Keratinocyte (primary cell): Measurements from ENCODE around the gene NUP210. TPM values are rescaled to one million over a fixed set of nuclear protein-coding genes. Genes with fewer than 3 reads are reported as not detected.

ENCODE experiments used
- DNase-seq: peaks from one replicate; pipeline ENCODE4 v3.0.0-alpha.2; 2011; ENCODE audit warnings: low read depth, missing footprints, low spot score
- FAIRE-seq: peaks from 2 replicates; lab custom pipeline; 2011; peaks lifted over from hg19 to GRCh38; lab: Jason Lieb, UNC
- H2AFZ ChIP-seq: 2 replicates; pipeline ENCODE4 v1.6.0; 2012; ENCODE audit warnings: low read length, control low read depth, inconsistent platforms; ENCODE audit not compliant: control insufficient read depth
- H3K27ac ChIP-seq: 2 replicates; pipeline ENCODE4 v1.5.1; 2011; ENCODE audit warnings: low read length; ENCODE audit not compliant: control insufficient read depth, insufficient read depth
- H3K27me3 ChIP-seq: 3 replicates; pipeline ENCODE4 v1.6.0; 2011; ENCODE audit warnings: low read length; ENCODE audit not compliant: control insufficient read depth, insufficient read depth; ENCODE audit errors: extremely low read depth
- H3K36me3 ChIP-seq, 2 experiments: 2 replicates in 1 of 2; 3 replicates in 1 of 2; pipeline ENCODE4 v1.5.1; 2011; ENCODE audit warnings: low read length in 2 of 2, mild to moderate bottlenecking in 1 of 2; ENCODE audit not compliant: control insufficient read depth in 2 of 2, insufficient read depth in 2 of 2; ENCODE audit errors: extremely low read depth in 1 of 2
- H3K4me1 ChIP-seq: 3 replicates; pipeline ENCODE4 v1.5.1; 2011; ENCODE audit warnings: low read length; ENCODE audit not compliant: control insufficient read depth, insufficient read depth; ENCODE audit errors: extremely low read depth
- H3K4me2 ChIP-seq: 3 replicates; pipeline ENCODE4 v1.6.0; 2011; ENCODE audit warnings: low read depth, low read length; ENCODE audit not compliant: control insufficient read depth, insufficient read depth; ENCODE audit errors: extremely low read depth
- H3K4me3 ChIP-seq, 3 experiments: fragments of 200-600 bp in 1 of 3; sonication (generic) in 1 of 3; 2 replicates in 2 of 3; 3 replicates in 1 of 3; pipeline ENCODE4 v1.5.1; 2011 to 2016; ENCODE audit warnings: low read length in 3 of 3, mild to moderate bottlenecking in 3 of 3, control low read depth in 2 of 3, inconsistent platforms in 1 of 3, low read depth in 1 of 3, mixed read lengths in 1 of 3, mixed run types in 1 of 3, moderate library complexity in 1 of 3; ENCODE audit not compliant: control insufficient read depth in 2 of 3, insufficient read depth in 2 of 3; ENCODE audit errors: extremely low read depth in 1 of 3
- H3K79me2 ChIP-seq: 2 replicates; pipeline ENCODE4 v1.6.0; 2012; ENCODE audit warnings: low read length; ENCODE audit not compliant: control insufficient read depth, insufficient read depth
- H3K9ac ChIP-seq: 3 replicates; pipeline ENCODE4 v1.6.0; 2011; ENCODE audit warnings: low read length; ENCODE audit not compliant: control insufficient read depth, insufficient read depth; ENCODE audit errors: extremely low read depth
- H3K9me1 ChIP-seq: 3 replicates; pipeline ENCODE4 v1.6.0; 2011; ENCODE audit warnings: low read length; ENCODE audit not compliant: control insufficient read depth, insufficient read depth; ENCODE audit errors: extremely low read depth
- H3K9me3 ChIP-seq: 2 replicates; pipeline ENCODE4 v1.5.1; 2012; ENCODE audit warnings: low read depth, low read length; ENCODE audit not compliant: control insufficient read depth
- H4K20me1 ChIP-seq: 3 replicates; pipeline ENCODE4 v1.6.0; 2011; ENCODE audit warnings: low read length; ENCODE audit not compliant: control insufficient read depth, insufficient read depth; ENCODE audit errors: extremely low read depth
- CTCF ChIP-seq, 3 experiments: IDR thresholded peaks in 1 of 3; conservative IDR thresholded peaks in 1 of 3; optimal IDR thresholded peaks in 1 of 3; 2 replicates in 2 of 3; 3 replicates in 1 of 3; pipeline versions ENCODE3 to v1.5.1; 2011; ENCODE audit warnings: low read length in 3 of 3, mild to moderate bottlenecking in 3 of 3, moderate library complexity in 2 of 3, control low read depth in 1 of 3, inconsistent platforms in 1 of 3; ENCODE audit not compliant: insufficient read depth in 2 of 3; ENCODE audit errors: extremely low read depth in 1 of 3
- EZH2 ChIP-seq: IDR thresholded peaks from one replicate; pipeline ENCODE4 v1.6.1; 2012; ENCODE audit warnings: inconsistent platforms, mild to moderate bottlenecking, low read length, moderate library complexity
- dilution Hi-C: fragments of 300-500 bp; cut with MboI; formaldehyde crosslinking; loops from one replicate; pipeline ENCODE4 v1.7.0; 2020; ENCODE audit warnings: low sequenced_read_pairs; ENCODE audit not compliant: extremely low pct_ligation_motif_present
- polyA plus RNA-seq, 5 experiments: library from polyadenylated mRNA; depleted of rRNA in 3 of 5; stranded (reverse) in 3 of 5; stranded (forward) in 1 of 5; unstranded in 1 of 5; fragments of >200 nt; gene quantifications; 1 replicate in 1 of 5; 2 replicates in 3 of 5; 3 replicates in 1 of 5; pipeline versions ENCODE4 v1.2.1 to v1.2.3, GENCODE V29; 2011 to 2012; ENCODE audit warnings: missing spikeins in 2 of 5, low read depth in 1 of 5, low replicate concordance in 1 of 5

Gene NUP210
- polyA plus RNA-seq, 1 donor (not counting 4 experiments of a cell fraction or from before 2014, with no cell fraction given) = 0.01 TPM

- no peak overlapping the region for H2AFZ ChIP-seq
- FAIRE-seq = no peak
- DNase-seq = no peak
- TF ChIP-seq CTCF (optimal IDR thresholded peaks at IDR 0.05 in 1 of 3, IDR thresholded peaks at IDR 0.05 in 1 of 3, conservative IDR thresholded peaks at IDR 0.05 in 1 of 3; ENCODE audit: extremely low read depth in 1 of 3, insufficient read depth in 2 of 3, low read length in 3 of 3) (no peak), EZH2 (no peak)
- no peaks in the 10 kb centered on the region for H4K20me1 ChIP-seq
- no peaks in the 10 kb centered on the region for H3K9me3 ChIP-seq
- no peak overlapping the region for H3K4me2 ChIP-seq
- dilution Hi-C loops = no loop called here
- H3K4me3 ChIP-seq = no peak overlapping the region
- no peak overlapping the region for H3K9ac ChIP-seq
- H3K4me1 ChIP-seq = no peaks in the 10 kb centered on the region
- no peaks in the 10 kb centered on the region for H3K79me2 ChIP-seq
- H3K9me1 ChIP-seq = no peaks in the 10 kb centered on the region
- H3K36me3 ChIP-seq = no peaks in the 10 kb centered on the region
- H3K27ac ChIP-seq = no peak overlapping the region
- peaks cover 24% of the 10 kb centered on the region for H3K27me3 ChIP-seq
Observed at GRCh38 chr3:13373975-13374586, 46.0 kb downstream of the NUP210 start.

- Histone ChIP-seq H3K4me3 (no peak overlapping the region), H2AFZ (no peak overlapping the region), H3K9me1 (no peaks in the 10 kb centered on the region), H3K4me2 (no peak overlapping the region), H3K9me3 (no peaks in the 10 kb centered on the region), H3K9ac (no peak overlapping the region), H3K27me3 (peaks cover 24% of the 10 kb centered on the region), H3K36me3 (no peaks in the 10 kb centered on the region), H3K79me2 (no peaks in the 10 kb centered on the region), H3K4me1 (no peaks in the 10 kb centered on the region), H3K27ac (no peak overlapping the region), H4K20me1 (no peaks in the 10 kb centered on the region)
- TF ChIP-seq EZH2 (no peak), CTCF (optimal IDR thresholded peaks at IDR 0.05 in 1 of 3, IDR thresholded peaks at IDR 0.05 in 1 of 3, conservative IDR thresholded peaks at IDR 0.05 in 1 of 3; ENCODE audit: extremely low read depth in 1 of 3, insufficient read depth in 2 of 3, low read length in 3 of 3) (no peak)
- FAIRE-seq (no peak), DNase-seq (no peak)
- dilution Hi-C loops = no loop called here
Observed at GRCh38 chr3:13372656-13373055, 47.5 kb downstream of the NUP210 start.
